HG03432 (cell line): Measurements from ENCODE around the gene RNF26.

Experiments used
- ATAC-seq: cut with Tn5 transposase; IDR thresholded peaks from one replicate; pipeline ENCODE4 v1.9.1; 2021; ENCODE audit warnings: mild to moderate bottlenecking, moderate library complexity; ENCODE audit not compliant: unreplicated experiment

The RNF26 gene

GRCh38 chr11:119335655-119336543 is 1.6 kb downstream of the RNF26 start:
- no peak for ATAC-seq

- no peak for ATAC-seq
Observed at GRCh38 chr11:119336744-119337469, 2.6 kb downstream of the RNF26 start.

GRCh38 chr11:119337581-119338317 is 3.4 kb downstream of the RNF26 start:
- ATAC-seq = no peak

GRCh38 chr11:119338318-119338890 is 4.1 kb downstream of the RNF26 start:
- ATAC-seq = no peak

- no peak for ATAC-seq
Observed at GRCh38 chr11:119338965-119339588, 4.8 kb downstream of the RNF26 start.

- no peak for ATAC-seq
Observed at GRCh38 chr11:119339589-119340334, 5.4 kb downstream of the RNF26 start.

GRCh38 chr11:119340335-119341221 is 6.3 kb downstream of the RNF26 start, which contains the start of gene C1QTNF5:
C1QTNF5 (minus strand) TSS chr11:119340883; CDS start chr11:119340397, 486 bp downstream.
- no peak for ATAC-seq

- ATAC-seq = no peak
Observed at GRCh38 chr11:119341222-119342022, 7.1 kb downstream of the RNF26 start.

- ATAC-seq = no peak
Observed at GRCh38 chr11:119342023-119342300, 7.6 kb downstream of the RNF26 start.

GRCh38 chr11:119342362-119343130 is 8.2 kb downstream of the RNF26 start:
- ATAC-seq = no peak

GRCh38 chr11:119343726-119344125 is 9.4 kb downstream of the RNF26 start:
- no peak for ATAC-seq

- ATAC-seq = no peak
Observed at GRCh38 chr11:119344291-119345010, 10.1 kb downstream of the RNF26 start.

- no peak for ATAC-seq
Observed at GRCh38 chr11:119345685-119346084, 11.4 kb downstream of the RNF26 start.

GRCh38 chr11:119346605-119347004 is 12.3 kb downstream of the RNF26 start, which contains the start of gene MFRP:
MFRP (minus strand) TSS chr11:119346705; CDS start chr11:119346513, 192 bp downstream.
- no peak for ATAC-seq

GRCh38 chr11:119347242-119347641 is 12.9 kb downstream of the RNF26 start:
- ATAC-seq = no peak

- ATAC-seq = no peak
Observed at GRCh38 chr11:119347940-119348605, 13.7 kb downstream of the RNF26 start.
